Uterus (tissue), 2 donors: ENCODE measurements around the gene FDCSP.

ENCODE experiments used
- CTCF ChIP-seq, 4 experiments: fragments of 200-600 bp in 2 of 4; fragments of 450-650 bp in 2 of 4; sonication (generic) in 2 of 4; IDR thresholded peaks; one replicate each; pipeline ENCODE4 v1.5.1; 2016 to 2019; ENCODE audit warnings: antibody characterized with exemption in 4 of 4, mild to moderate bottlenecking in 2 of 4, moderate library complexity in 1 of 4
- POLR2A ChIP-seq, 2 donors: fragments of 450-650 bp; IDR thresholded peaks; one replicate each; pipeline ENCODE4 v1.6.1; 2016; ENCODE audit warnings: antibody characterized with exemption in 2 of 2, mild to moderate bottlenecking in 1 of 2, moderate library complexity in 1 of 2

- TF ChIP-seq CTCF (IDR thresholded peaks at IDR 0.05): no peak
- no peak for TF ChIP-seq POLR2A (IDR thresholded peaks at IDR 0.05)
These were observed 13.4 kb downstream of the FDCSP start for GRCh38 chr4:70239131-70239883.
